ENCODE results near the gene SLC22A31. TPM values are rescaled to one million over a fixed set of nuclear protein-coding genes. Genes with fewer than 3 reads are reported as not detected.
"Not testable (repeated sequence)": the region's sequence is repeated elsewhere in the genome, so short reads cannot be mapped to it uniquely, and the experiment has no call there.

SLC22A31 gene
- total and polyA plus RNA-seq, 8 donors = 0.70 to 283 (median 1.8) TPM

DNA sequence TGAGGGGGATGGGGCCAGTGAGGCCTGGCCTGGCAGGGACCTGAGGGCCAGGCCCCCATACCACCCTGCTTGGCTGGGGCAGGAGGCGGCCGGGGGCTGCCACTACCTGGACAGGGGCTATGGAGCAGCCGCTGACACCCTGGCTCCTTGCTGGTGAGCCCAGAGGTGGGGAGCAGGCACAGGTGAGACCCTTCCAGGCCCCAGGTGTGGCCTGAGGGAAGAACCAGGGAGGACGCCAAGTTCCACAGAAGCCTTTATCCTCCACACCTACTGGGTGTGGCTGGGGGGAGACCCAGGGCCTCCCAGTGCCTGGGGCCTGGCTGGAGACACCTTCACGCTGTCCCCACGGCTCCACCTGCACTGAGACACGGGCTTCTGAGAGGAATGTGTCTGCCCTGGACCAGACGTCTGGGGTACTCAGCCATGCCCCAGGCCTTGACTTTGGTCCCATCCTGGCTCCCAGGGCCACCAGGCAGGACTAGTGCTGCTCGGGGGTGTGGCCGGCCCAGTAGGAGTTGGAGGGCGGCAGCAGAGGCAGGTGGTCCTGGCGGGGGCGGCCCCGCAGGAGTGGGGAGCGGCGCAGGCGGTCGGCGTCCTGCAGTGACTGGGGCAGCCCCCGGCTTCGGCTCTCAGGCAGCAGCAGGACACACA lies 4.7 kb downstream of the SLC22A31 start:
- Histone ChIP-seq H3K4me3 (no peak overlapping the region), H3K36me3 (peaks cover 0 to 13% of the 10 kb centered on the region in 2 donors), H3K27me3 (peaks cover 15 to 59% of the 10 kb centered on the region in 2 donors), H3K9me3 (no peaks in the 10 kb centered on the region), H3K27ac (no peak overlapping the region), H3K4me1 (peaks cover 3 to 26% of the 10 kb centered on the region in 2 donors)
- peak in 1 of 4 donors; percentile 76 for DNase-seq
- intact Hi-C loops (cut with DNase I) = no loop called here
- ATAC-seq = no peak
- TF ChIP-seq, protein P1, sequence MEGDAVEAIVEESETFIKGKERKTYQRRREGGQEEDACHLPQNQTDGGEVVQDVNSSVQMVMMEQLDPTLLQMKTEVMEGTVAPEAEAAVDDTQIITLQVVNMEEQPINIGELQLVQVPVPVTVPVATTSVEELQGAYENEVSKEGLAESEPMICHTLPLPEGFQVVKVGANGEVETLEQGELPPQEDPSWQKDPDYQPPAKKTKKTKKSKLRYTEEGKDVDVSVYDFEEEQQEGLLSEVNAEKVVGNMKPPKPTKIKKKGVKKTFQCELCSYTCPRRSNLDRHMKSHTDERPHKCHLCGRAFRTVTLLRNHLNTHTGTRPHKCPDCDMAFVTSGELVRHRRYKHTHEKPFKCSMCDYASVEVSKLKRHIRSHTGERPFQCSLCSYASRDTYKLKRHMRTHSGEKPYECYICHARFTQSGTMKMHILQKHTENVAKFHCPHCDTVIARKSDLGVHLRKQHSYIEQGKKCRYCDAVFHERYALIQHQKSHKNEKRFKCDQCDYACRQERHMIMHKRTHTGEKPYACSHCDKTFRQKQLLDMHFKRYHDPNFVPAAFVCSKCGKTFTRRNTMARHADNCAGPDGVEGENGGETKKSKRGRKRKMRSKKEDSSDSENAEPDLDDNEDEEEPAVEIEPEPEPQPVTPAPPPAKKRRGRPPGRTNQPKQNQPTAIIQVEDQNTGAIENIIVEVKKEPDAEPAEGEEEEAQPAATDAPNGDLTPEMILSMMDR (IDR thresholded peaks at IDR 0.05) = no peak

DNA sequence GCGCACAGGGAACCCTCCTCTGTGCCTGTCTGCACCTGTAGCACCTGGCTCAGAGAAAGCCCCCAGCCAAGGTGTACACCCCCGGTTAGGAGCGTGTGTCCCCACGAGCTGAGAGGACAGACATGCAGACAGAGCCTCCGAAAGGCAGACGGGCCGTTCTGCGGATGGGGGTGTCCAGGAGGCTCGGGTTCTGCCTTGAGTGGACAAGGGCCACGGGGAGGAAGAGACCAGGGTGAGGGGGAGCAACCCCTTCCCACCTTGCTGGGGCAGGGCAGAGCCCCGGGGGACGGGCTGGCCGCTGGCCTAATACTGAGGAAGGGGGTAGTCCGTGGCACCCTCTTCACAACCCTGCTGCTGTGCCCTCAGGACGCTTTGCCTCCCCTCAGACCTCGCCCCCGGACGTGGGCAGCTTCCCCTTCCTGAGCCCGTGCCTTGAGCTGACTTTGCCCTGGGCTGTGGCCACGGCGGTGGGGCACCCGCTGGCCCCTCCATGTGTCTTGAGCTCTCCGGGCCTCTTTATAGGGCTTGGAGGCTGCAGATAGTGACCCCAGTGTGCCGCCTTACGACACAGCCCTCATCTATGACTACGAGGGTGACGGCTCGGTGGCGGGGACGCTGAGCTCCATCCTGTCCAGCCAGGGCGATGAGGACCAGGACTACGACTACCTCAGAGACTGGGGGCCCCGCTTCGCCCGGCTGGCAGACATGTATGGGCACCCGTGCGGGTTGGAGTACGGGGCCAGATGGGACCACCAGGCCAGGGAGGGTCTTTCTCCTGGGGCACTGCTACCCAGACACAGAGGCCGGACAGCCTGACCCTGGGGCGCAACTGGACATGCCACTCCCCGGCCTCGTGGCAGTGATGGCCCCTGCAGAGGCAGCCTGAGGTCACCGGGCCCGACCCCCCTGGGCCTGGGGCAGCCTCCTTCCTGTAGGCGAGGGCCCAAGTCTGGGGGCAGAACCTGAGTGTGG lies 5.7 kb downstream of the SLC22A31 start:
- peaks cover 0 to 13% of the 10 kb centered on the region in 2 donors for H3K36me3 ChIP-seq
- H3K4me3 ChIP-seq = no peak overlapping the region
- peaks cover 3 to 15% of the 10 kb centered on the region in 2 donors for H3K4me1 ChIP-seq
- no peak for ATAC-seq
- no peaks in the 10 kb centered on the region for H3K9me3 ChIP-seq
- intact Hi-C loops (cut with DNase I) = no loop called here
- DNase-seq = peak in 1 of 4 donors; percentile 80
- H3K27ac ChIP-seq = no peak overlapping the region
- TF ChIP-seq, protein P1 (IDR thresholded peaks at IDR 0.05) = no peak
- peaks cover 5 to 48% of the 10 kb centered on the region in 2 donors for H3K27me3 ChIP-seq

DNA sequence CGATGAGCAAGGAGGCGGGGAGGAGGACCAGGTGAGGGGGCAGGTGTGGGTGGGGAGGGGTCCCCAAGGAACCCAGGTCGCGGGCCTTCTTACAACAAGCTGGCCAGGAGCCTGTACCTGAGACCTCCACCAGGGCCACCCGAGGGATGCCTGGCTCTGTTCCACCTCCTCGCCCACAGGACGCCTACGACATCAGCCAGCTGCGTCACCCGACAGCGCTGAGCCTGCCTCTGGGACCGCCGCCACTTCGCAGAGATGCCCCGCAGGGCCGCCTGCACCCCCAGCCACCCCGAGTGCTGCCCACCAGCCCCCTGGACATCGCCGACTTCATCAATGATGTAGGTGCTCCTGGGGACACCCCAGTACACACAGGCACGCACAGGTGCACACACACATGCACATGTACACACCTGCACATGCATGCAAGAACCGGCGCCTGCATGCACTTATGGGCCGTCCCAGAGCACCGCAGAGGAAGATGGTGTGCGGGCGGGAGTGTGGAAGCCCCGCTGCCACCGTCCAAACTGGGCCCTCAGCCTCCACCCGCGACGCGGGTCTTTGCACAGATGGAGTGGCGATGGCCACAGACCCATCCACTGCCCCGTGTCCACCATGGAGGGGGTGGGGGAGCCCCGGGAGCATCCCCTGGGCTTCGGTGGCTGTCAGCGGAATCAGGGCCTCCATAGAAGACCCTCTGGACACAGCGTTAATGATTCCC lies 6.6 kb downstream of the SLC22A31 start:
- ATAC-seq = peak; percentile 2
- H3K4me1 ChIP-seq = peaks cover 3 to 9% of the 10 kb centered on the region in 2 donors
- no peaks in the 10 kb centered on the region for H3K9me3 ChIP-seq
- TF ChIP-seq, protein P1 (IDR thresholded peaks at IDR 0.05) = no peak
- peaks cover 0 to 40% of the 10 kb centered on the region in 2 donors for H3K27me3 ChIP-seq
- intact Hi-C loops (cut with DNase I) = no loop called here
- peak in 2 of 4 donors; percentile 58 to 80 for DNase-seq
- peak overlapping the region in 1 of 2 donors; percentile 14 for H3K4me3 ChIP-seq
- no peak overlapping the region for H3K27ac ChIP-seq
- H3K36me3 ChIP-seq = peaks cover 0 to 13% of the 10 kb centered on the region in 2 donors

DNA sequence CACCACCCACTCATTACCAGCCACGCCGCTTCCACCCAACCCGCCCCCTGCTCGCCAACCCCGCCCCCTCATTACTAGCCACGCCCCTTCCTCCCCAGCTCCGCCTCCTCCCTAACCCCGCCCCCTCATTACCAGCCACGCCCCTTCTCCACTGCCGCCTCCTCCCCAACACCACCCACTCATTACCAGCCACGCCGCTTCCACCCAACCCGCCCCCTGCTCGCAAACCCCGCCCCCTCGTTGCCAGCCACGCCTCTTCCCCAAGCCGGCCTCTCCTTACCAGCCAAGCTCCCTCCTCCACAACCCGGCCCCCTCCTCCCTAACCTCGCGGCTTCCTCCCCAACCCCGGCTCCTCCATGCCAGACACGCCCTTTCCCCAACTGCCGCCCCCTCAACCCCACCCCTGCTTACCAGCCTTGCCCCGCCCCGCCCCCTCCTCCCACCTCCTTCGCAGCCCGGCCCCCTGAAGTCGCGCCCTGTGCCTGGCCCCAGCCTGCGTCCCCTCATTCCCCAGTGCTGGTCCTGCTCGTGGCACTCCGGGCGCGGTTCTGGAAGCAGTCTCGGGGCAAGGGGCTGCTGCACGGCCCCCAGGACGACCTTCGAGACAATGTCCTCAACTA lies 7.3 kb downstream of the SLC22A31 start:
- intact Hi-C loops (cut with DNase I) = no loop called here
- DNase-seq (peak in 3 of 4 donors; percentile 64 to 92 (median 92)), ATAC-seq (peak; percentile 86)
- Histone ChIP-seq H3K27me3 (peaks cover 0 to 33% of the 10 kb centered on the region in 2 donors), H3K27ac (no peak overlapping the region), H3K36me3 (peaks cover 0 to 13% of the 10 kb centered on the region in 2 donors), H3K4me3 (peak overlapping the region in 1 of 2 donors; percentile 14), H3K9me3 (no peaks in the 10 kb centered on the region), H3K4me1 (peaks cover 3 to 9% of the 10 kb centered on the region in 2 donors)
- TF ChIP-seq, protein P1 (IDR thresholded peaks at IDR 0.05) = no peak

DNA sequence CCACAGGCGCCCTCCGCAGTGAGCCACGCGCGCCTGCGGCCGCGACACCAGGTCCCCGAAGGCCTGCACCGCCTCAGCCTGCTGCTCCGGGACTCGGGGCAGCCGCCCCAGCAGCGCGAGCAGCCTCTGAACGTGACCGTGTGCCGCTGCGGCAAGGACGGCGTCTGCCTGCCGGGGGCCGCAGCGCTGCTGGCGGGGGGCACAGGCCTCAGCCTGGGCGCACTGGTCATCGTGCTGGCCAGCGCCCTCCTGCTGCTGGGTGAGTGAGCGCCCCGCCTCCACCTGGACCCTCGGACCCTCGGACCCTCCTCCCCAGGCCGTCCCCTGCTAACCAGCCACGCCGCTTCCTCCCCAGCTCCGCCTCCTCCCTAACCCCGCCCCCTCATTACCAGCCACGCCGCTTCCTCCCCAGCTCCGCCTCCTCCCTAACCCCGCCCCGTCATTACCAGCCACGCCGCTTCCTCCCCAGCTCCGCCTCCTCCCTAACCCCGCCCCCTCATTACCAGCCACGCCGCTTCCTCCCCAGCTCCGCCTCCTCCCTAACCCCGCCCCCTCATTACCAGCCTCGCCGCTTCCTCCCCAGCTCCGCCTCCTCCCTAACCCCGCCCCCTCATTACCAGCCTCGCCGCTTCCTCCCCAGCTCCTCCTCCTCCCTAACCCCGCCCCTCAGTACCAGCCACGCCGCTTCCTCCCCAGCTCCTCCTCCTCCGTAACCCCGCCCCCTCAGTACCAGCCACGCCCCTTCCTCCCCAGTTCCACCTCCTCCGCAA lies 8.0 kb downstream of the SLC22A31 start:
- peak; percentile 35 for ATAC-seq
- peak overlapping the region; percentile 42 to 48 for H3K4me3 ChIP-seq

More for the DNA sequence above, 8.0 kb downstream of the SLC22A31 start:
- H3K27ac ChIP-seq; H3K4me1 ChIP-seq; intact Hi-C loops (cut with DNase I); H3K9me3 ChIP-seq: not testable (repeated sequence)
- peak; percentile 37 to 92 (median 84) for DNase-seq
- H3K36me3 ChIP-seq = peaks cover 0 to 13% of the 10 kb centered on the region in 2 donors
- H3K27me3 ChIP-seq = peaks cover 0 to 26% of the 10 kb centered on the region in 2 donors
